HepG2 (cell line): ENCODE data around the gene ABAT. TPM values are rescaled to one million over a fixed set of nuclear protein-coding genes. Genes with fewer than 3 reads are reported as not detected.

Source experiments
- ARNT2 ChIP-seq: sonication (generic); formaldehyde crosslinking; IDR thresholded peaks from 2 replicates; pipeline ENCODE4 v1.8.0; 2022; ENCODE audit warnings: mild to moderate bottlenecking, low read depth, missing genetic modification reagents, moderate library complexity
- BORCS8-MEF2B ChIP-seq: sonication (generic); formaldehyde crosslinking; IDR thresholded peaks from 2 replicates; pipeline ENCODE4 v1.8.0; 2022; ENCODE audit warnings: mild to moderate bottlenecking, missing genetic modification reagents
- PAX8 ChIP-seq: sonication (generic); formaldehyde crosslinking; IDR thresholded peaks from 2 replicates; pipeline ENCODE4 v1.8.0; 2022; ENCODE audit warnings: mild to moderate bottlenecking, missing genetic modification reagents, borderline replicate concordance
- PHF20 ChIP-seq: sonication (generic); formaldehyde crosslinking; IDR thresholded peaks from 2 replicates; pipeline ENCODE4 v1.5.0; 2020; ENCODE audit warnings: mild to moderate bottlenecking, missing genetic modification reagents
- ZNF331 ChIP-seq: sonication (generic); formaldehyde crosslinking; IDR thresholded peaks from 2 replicates; pipeline ENCODE4 v1.4.0; 2020; ENCODE audit warnings: missing genetic modification reagents
- ZNF337 ChIP-seq: sonication (generic); formaldehyde crosslinking; IDR thresholded peaks from 2 replicates; pipeline ENCODE4 v1.5.1; 2020; ENCODE audit warnings: missing genetic modification reagents, low read depth, mild to moderate bottlenecking, borderline replicate concordance
- ZNF550 ChIP-seq: sonication (generic); formaldehyde crosslinking; IDR thresholded peaks from 2 replicates; pipeline ENCODE4 v1.4.0; 2020; ENCODE audit warnings: mild to moderate bottlenecking, missing genetic modification reagents, borderline replicate concordance
- ZNF569 ChIP-seq: sonication (generic); formaldehyde crosslinking; IDR thresholded peaks from 2 replicates; pipeline ENCODE4 v1.5.0; 2020; ENCODE audit warnings: mild to moderate bottlenecking, missing genetic modification reagents, moderate library complexity, borderline replicate concordance
- ZNF781 ChIP-seq: sonication (generic); formaldehyde crosslinking; IDR thresholded peaks from 2 replicates; pipeline ENCODE4 v1.5.1; 2020; ENCODE audit warnings: borderline replicate concordance, mild to moderate bottlenecking, missing genetic modification reagents; ENCODE audit errors: not compliant biosample characterization
- polyA plus RNA-seq, 8 experiments: library from polyadenylated mRNA; depleted of rRNA in 3 of 8; stranded (reverse) in 7 of 8; unstranded in 1 of 8; fragments of >200 nt; fragmentation: Illumina TruSeq in 4 of 8; extraction: Trizol in 4 of 8; gene quantifications; 2 replicates each; pipeline versions ENCODE4 v1.2.1 to v1.2.3, GENCODE V29; 2011 to 2016; ENCODE audit warnings: low read depth in 4 of 8, missing spikeins in 1 of 8, mixed read lengths in 1 of 8; ENCODE audit not compliant: insufficient read depth in 1 of 8
- total RNA-seq, 5 experiments: library from RNA; depleted of rRNA; stranded (reverse); fragments of >200 nt; fragmentation: Illumina TruSeq; extraction: Trizol; gene quantifications; 2 replicates each; pipeline ENCODE4 v1.2.3, GENCODE V29; 2016; ENCODE audit warnings: low read depth in 1 of 5
- TF ChIP-seq, protein P1 (sequence below): sonication (generic); formaldehyde crosslinking; IDR thresholded peaks from 2 replicates; pipeline ENCODE4 v1.4.0; 2020; ENCODE audit warnings: low read depth, missing genetic modification reagents
- TF ChIP-seq, protein P2 (sequence below): sonication (generic); formaldehyde crosslinking; IDR thresholded peaks from 2 replicates; pipeline ENCODE4 v1.8.0; 2022; ENCODE audit warnings: missing genetic modification reagents, mild to moderate bottlenecking, inconsistent platforms, borderline replicate concordance
- TF ChIP-seq, protein P3 (sequence below): IDR thresholded peaks from 2 replicates; pipeline ENCODE4 v1.4.0; 2020; ENCODE audit warnings: mild to moderate bottlenecking, missing genetic modification reagents
- TF ChIP-seq, protein P4 (sequence below), 2 experiments: sonication (generic) in 1 of 2; formaldehyde crosslinking in 1 of 2; IDR thresholded peaks; 2 replicates each; pipeline versions ENCODE4 v1.4.0 to v1.6.1; 2016 to 2020; ENCODE audit warnings: borderline replicate concordance in 1 of 2, low read depth in 1 of 2, mild to moderate bottlenecking in 1 of 2, missing genetic modification reagents in 1 of 2
- TF ChIP-seq, protein P5 (sequence below): sonication (generic); formaldehyde crosslinking; IDR thresholded peaks from 2 replicates; pipeline ENCODE4 v1.4.0; 2020; ENCODE audit warnings: mild to moderate bottlenecking, missing genetic modification reagents

Gene ABAT
- total and polyA plus RNA-seq, 2 of the 13 experiments (the other 11 are each of a cell fraction or from before 2014, with no cell fraction given) = 47.6 to 97.3 TPM

DNA sequence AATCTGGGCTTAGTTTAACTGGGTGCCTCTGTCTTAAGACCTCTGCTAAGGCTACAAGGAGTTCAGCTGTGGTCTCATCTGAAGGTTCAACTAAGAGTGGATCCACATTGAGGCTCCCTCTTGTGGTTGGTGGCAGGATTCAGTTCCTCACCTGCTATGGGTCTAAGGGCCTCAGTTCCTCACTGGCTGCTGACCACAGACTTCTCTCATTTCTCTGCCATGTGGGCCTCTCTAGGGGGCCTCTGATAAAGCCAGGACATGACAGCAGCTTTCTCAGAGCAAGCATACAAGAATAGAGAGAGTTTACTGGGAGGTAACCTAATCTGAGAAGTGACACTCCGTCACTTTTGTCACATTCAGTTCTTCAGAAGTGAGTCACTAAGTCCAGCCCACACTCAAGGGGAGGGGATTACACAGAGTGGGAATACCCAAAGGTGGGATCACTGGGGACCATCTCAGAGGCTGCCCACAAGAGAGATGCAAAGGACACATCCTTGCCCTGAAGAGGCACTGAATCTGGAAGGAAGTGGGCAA lies 19.2 kb upstream of the ABAT start (continued):
- TF ChIP-seq, protein P1, sequence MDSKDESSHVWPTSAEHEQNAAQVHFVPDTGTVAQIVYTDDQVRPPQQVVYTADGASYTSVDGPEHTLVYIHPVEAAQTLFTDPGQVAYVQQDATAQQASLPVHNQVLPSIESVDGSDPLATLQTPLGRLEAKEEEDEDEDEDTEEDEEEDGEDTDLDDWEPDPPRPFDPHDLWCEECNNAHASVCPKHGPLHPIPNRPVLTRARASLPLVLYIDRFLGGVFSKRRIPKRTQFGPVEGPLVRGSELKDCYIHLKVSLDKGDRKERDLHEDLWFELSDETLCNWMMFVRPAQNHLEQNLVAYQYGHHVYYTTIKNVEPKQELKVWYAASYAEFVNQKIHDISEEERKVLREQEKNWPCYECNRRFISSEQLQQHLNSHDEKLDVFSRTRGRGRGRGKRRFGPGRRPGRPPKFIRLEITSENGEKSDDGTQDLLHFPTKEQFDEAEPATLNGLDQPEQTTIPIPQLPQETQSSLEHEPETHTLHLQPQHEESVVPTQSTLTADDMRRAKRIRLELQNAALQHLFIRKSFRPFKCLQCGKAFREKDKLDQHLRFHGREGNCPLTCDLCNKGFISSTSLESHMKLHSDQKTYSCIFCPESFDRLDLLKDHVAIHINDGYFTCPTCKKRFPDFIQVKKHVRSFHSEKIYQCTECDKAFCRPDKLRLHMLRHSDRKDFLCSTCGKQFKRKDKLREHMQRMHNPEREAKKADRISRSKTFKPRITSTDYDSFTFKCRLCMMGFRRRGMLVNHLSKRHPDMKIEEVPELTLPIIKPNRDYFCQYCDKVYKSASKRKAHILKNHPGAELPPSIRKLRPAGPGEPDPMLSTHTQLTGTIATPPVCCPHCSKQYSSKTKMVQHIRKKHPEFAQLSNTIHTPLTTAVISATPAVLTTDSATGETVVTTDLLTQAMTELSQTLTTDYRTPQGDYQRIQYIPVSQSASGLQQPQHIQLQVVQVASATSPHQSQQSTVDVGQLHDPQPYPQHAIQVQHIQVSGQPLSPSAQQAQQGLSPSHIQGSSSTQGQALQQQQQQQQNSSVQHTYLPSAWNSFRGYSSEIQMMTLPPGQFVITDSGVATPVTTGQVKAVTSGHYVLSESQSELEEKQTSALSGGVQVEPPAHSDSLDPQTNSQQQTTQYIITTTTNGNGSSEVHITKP (CRISPR knock-in tag) = no peak
- TF ChIP-seq, protein P2, sequence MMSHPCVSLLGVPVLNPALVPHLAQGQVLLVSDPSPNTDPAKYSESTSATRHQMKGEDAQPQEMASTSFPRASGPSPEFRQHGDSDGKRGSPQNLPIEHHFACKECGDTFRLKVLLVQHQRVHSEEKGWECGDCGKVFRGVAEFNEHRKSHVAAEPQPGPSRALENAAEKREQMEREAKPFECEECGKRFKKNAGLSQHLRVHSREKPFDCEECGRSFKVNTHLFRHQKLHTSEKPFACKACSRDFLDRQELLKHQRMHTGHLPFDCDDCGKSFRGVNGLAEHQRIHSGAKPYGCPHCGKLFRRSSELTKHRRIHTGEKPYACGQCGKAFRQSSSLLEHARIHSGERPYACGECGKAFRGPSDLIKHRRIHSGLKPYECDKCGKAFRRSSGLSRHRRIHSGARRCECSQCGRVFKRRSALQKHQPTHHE = no peak
- TF ChIP-seq ZNF550 (CRISPR knock-in tag) (no peak), PAX8 (no peak), ZNF337 (CRISPR knock-in tag) (no peak), PHF20 (CRISPR knock-in tag) (no peak), ZNF569 (CRISPR knock-in tag) (no peak), BORCS8-MEF2B (no peak), ARNT2 (CRISPR knock-in tag) (no peak), ZNF331 (CRISPR knock-in tag) (peak; percentile 52; the same call in 1 of the 2 replicates), ZNF781 (CRISPR knock-in tag) (no peak)
- TF ChIP-seq, protein P3, sequence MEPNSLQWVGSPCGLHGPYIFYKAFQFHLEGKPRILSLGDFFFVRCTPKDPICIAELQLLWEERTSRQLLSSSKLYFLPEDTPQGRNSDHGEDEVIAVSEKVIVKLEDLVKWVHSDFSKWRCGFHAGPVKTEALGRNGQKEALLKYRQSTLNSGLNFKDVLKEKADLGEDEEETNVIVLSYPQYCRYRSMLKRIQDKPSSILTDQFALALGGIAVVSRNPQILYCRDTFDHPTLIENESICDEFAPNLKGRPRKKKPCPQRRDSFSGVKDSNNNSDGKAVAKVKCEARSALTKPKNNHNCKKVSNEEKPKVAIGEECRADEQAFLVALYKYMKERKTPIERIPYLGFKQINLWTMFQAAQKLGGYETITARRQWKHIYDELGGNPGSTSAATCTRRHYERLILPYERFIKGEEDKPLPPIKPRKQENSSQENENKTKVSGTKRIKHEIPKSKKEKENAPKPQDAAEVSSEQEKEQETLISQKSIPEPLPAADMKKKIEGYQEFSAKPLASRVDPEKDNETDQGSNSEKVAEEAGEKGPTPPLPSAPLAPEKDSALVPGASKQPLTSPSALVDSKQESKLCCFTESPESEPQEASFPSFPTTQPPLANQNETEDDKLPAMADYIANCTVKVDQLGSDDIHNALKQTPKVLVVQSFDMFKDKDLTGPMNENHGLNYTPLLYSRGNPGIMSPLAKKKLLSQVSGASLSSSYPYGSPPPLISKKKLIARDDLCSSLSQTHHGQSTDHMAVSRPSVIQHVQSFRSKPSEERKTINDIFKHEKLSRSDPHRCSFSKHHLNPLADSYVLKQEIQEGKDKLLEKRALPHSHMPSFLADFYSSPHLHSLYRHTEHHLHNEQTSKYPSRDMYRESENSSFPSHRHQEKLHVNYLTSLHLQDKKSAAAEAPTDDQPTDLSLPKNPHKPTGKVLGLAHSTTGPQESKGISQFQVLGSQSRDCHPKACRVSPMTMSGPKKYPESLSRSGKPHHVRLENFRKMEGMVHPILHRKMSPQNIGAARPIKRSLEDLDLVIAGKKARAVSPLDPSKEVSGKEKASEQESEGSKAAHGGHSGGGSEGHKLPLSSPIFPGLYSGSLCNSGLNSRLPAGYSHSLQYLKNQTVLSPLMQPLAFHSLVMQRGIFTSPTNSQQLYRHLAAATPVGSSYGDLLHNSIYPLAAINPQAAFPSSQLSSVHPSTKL (CRISPR knock-in tag) = 0 out of 2 replicates have a peak, but pooled peaks have one; percentile 32
- TF ChIP-seq, protein P4, sequence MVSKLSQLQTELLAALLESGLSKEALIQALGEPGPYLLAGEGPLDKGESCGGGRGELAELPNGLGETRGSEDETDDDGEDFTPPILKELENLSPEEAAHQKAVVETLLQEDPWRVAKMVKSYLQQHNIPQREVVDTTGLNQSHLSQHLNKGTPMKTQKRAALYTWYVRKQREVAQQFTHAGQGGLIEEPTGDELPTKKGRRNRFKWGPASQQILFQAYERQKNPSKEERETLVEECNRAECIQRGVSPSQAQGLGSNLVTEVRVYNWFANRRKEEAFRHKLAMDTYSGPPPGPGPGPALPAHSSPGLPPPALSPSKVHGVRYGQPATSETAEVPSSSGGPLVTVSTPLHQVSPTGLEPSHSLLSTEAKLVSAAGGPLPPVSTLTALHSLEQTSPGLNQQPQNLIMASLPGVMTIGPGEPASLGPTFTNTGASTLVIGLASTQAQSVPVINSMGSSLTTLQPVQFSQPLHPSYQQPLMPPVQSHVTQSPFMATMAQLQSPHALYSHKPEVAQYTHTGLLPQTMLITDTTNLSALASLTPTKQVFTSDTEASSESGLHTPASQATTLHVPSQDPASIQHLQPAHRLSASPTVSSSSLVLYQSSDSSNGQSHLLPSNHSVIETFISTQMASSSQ (IDR thresholded peaks at IDR 0.05; ENCODE audit: low read depth) = no peak
- TF ChIP-seq, protein P4 (CRISPR knock-in tag; IDR thresholded peaks at IDR 0.05; ENCODE audit: borderline replicate concordance) = no peak
- TF ChIP-seq, protein P5, sequence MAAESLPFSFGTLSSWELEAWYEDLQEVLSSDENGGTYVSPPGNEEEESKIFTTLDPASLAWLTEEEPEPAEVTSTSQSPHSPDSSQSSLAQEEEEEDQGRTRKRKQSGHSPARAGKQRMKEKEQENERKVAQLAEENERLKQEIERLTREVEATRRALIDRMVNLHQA (CRISPR knock-in tag) = no peak
